H1 (cell line): Measurements from ENCODE around the gene RBM17. TPM values are rescaled to one million over a fixed set of nuclear protein-coding genes. Genes with fewer than 3 reads are reported as not detected.

Experiments used
- CBX5 ChIP-seq: fragments of 300-800, 300-1000 bp; sonication (generic); IDR thresholded peaks from 2 replicates; pipeline ENCODE4 v1.7.1; 2016; ENCODE audit warnings: antibody characterized with exemption, low read length, low read depth
- GTF2F1 ChIP-seq: IDR thresholded peaks from 2 replicates; pipeline ENCODE4 v1.6.1; 2012; ENCODE audit warnings: low read depth, low read length, improper control_type of control experiment, borderline replicate concordance
- KDM1A ChIP-seq: fragments of 200-600, 300-600 bp; sonication (generic); IDR thresholded peaks from 2 replicates; pipeline ENCODE4 v1.7.1; 2016; ENCODE audit warnings: mild to moderate bottlenecking, low read length, borderline replicate concordance
- MAFK ChIP-seq: IDR thresholded peaks from 2 replicates; pipeline ENCODE4 v1.6.1; 2012; ENCODE audit warnings: low read depth, mild to moderate bottlenecking, improper control_type of control experiment, low read length
- SIRT6 ChIP-seq: IDR thresholded peaks from one replicate; pipeline ENCODE4 v1.7.1; 2012; ENCODE audit warnings: low read length, inconsistent platforms
- polyA plus RNA-seq, 7 experiments: library from polyadenylated mRNA; depleted of rRNA in 3 of 7; stranded (reverse) in 5 of 7; unstranded in 2 of 7; fragments of >200 nt in 5 of 7; fragments of 200-250 nt in 2 of 7; gene quantifications; 1 replicate in 5 of 7; 2 replicates in 1 of 7; 4 replicates in 1 of 7; pipeline versions ENCODE4 v1.2.1 to v1.2.3, GENCODE V29; 2011 to 2013; ENCODE audit warnings: missing spikeins in 2 of 7, mixed read lengths in 2 of 7
- total RNA-seq: library from RNA; stranded (reverse); fragmentation: NEBNext Ultra II Directional; extraction: Animal tissue kit (Norgen Biotek cat#: 25700); gene quantifications from 2 replicates; pipeline ENCODE4 v1.2.1, GENCODE V29; 2021
- TF ChIP-seq, protein P1 (sequence below): IDR thresholded peaks from 2 replicates; pipeline ENCODE4 v1.6.1; 2011; ENCODE audit warnings: low read length, improper control_type of control experiment

The RBM17 gene
- total and polyA plus RNA-seq, 2 of the 8 experiments (the other 6 are each of a cell fraction or from before 2014, with no cell fraction given): 15.7 to 128 TPM

DNA sequence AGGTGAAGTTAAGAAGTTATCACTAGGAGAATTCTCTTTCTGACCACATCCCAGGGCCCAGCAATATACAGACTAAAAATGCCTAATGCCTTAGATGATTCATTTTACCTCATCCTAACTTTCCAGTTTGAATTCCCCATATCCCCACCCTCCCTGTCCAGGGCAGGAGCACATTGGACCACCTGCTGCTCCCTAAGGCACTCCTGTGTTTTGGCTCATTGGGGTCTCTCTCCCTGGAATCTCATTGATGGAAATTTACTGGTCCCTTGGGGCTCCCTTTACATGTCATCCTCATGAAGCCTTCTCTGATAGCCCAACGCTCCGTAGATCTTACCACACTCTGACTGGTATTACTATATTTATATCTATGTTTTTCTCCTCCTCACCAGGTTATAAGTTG, 29.3 kb upstream of the RBM17 start (continued):
- TF ChIP-seq MAFK (no peak), CBX5 (no peak), GTF2F1 (no peak), KDM1A (no peak), SIRT6 (no peak)
- TF ChIP-seq, protein P1, sequence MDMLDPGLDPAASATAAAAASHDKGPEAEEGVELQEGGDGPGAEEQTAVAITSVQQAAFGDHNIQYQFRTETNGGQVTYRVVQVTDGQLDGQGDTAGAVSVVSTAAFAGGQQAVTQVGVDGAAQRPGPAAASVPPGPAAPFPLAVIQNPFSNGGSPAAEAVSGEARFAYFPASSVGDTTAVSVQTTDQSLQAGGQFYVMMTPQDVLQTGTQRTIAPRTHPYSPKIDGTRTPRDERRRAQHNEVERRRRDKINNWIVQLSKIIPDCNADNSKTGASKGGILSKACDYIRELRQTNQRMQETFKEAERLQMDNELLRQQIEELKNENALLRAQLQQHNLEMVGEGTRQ: no peak
